ENCODE measurements around the gene TSPEAR. TPM values are rescaled to one million over a fixed set of nuclear protein-coding genes. Genes with fewer than 3 reads are reported as not detected.

The TSPEAR gene
- total RNA-seq, 4 donors from 2014 or later: not detected

GRCh38 chr21:44616591-44616926, 94.8 kb downstream of the TSPEAR start:
- WGBS, 2 donors: 80 to 82% methylated on average over 16 of the region's 16 CpGs
- no peaks in the 10 kb centered on the region for H3K27me3 ChIP-seq
- H3K9me3 ChIP-seq: peaks cover 0 to 21% (median 2%) of the 10 kb centered on the region in 4 donors

GRCh38 chr21:44615911-44616590, 95.3 kb downstream of the TSPEAR start:
- H3K36me3 ChIP-seq: no peaks in the 10 kb centered on the region
- H3K4me3 ChIP-seq: no peak overlapping the region
- TF ChIP-seq POLR2A (IDR thresholded peaks at IDR 0.05) (no peak), EP300 (IDR thresholded peaks at IDR 0.05) (no peak), CTCF (IDR thresholded peaks at IDR 0.05) (no peak)
- no peaks in the 10 kb centered on the region for H3K4me1 ChIP-seq
- peaks cover 0 to 26% (median 2%) of the 10 kb centered on the region in 4 donors for H3K9me3 ChIP-seq
- H3K27me3 ChIP-seq: no peaks in the 10 kb centered on the region
- H3K27ac ChIP-seq: no peak overlapping the region
- no peak for DNase-seq (ENCODE audit: low spot score in 2 of 2)
- 67 to 72% methylated on average over 9 to 17 of the region's 17 CpGs for WGBS, 2 donors

More at GRCh38 chr21:44616591-44616926, 94.8 kb downstream of the TSPEAR start:
- no peak for DNase-seq (ENCODE audit: low spot score in 2 of 2)
- Histone ChIP-seq H3K4me3 (no peak overlapping the region), H3K36me3 (no peaks in the 10 kb centered on the region), H3K4me1 (no peaks in the 10 kb centered on the region), H3K27ac (no peak overlapping the region)
- no peak for TF ChIP-seq EP300 (IDR thresholded peaks at IDR 0.05)
- TF ChIP-seq POLR2A (IDR thresholded peaks at IDR 0.05): no peak
- no peak for TF ChIP-seq CTCF (IDR thresholded peaks at IDR 0.05)

GRCh38 chr21:44615466-44615865, 95.9 kb downstream of the TSPEAR start:
- no peak overlapping the region for H3K27ac ChIP-seq
- H3K4me3 ChIP-seq: no peak overlapping the region
- TF ChIP-seq CTCF (IDR thresholded peaks at IDR 0.05) (no peak), EP300 (IDR thresholded peaks at IDR 0.05) (no peak), POLR2A (IDR thresholded peaks at IDR 0.05) (no peak)
- DNase-seq (ENCODE audit: low spot score in 2 of 2): no peak
- H3K27me3 ChIP-seq: no peaks in the 10 kb centered on the region
- no peaks in the 10 kb centered on the region for H3K36me3 ChIP-seq
- WGBS, 2 donors: 77 to 78% methylated on average over 8 of the region's 8 CpGs
- peaks cover 0 to 32% (median 2%) of the 10 kb centered on the region in 4 donors for H3K9me3 ChIP-seq
- H3K4me1 ChIP-seq: no peaks in the 10 kb centered on the region

DNA sequence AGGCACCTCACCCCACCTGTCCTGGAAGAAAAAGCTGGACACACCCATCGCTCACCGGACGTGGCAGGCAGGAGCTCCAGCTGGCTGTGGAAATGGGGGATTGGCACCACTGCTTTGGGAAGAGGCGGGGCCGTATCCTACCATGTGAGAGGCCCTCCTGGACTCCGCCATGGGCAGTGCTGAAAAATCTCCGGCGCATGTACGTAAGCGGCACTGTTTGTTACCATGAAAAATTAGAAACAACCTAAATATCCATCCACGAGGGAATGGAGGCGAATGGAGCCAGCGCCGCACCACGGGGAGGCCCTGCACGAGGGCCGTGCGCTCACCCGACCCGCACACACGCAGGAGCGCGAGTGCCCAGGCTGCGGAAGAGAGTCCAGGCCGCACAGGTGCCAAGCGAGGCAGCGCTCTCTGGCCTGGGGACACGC, 96.4 kb downstream of the TSPEAR start:
- Histone ChIP-seq H3K4me1 (no peaks in the 10 kb centered on the region), H3K36me3 (no peaks in the 10 kb centered on the region), H3K9me3 (peaks cover 0 to 32% (median 1%) of the 10 kb centered on the region in 4 donors), H3K27ac (no peak overlapping the region), H3K4me3 (no peak overlapping the region), H3K27me3 (no peaks in the 10 kb centered on the region)
- no peak for DNase-seq (ENCODE audit: low spot score in 2 of 2)
- TF ChIP-seq EP300 (IDR thresholded peaks at IDR 0.05) (no peak), POLR2A (IDR thresholded peaks at IDR 0.05) (no peak), CTCF (IDR thresholded peaks at IDR 0.05) (no peak)
- 89 to 92% methylated on average over 28 of the region's 28 CpGs for WGBS, 2 donors

GRCh38 chr21:44614161-44614631, 97.2 kb downstream of the TSPEAR start:
- no peak for TF ChIP-seq POLR2A (IDR thresholded peaks at IDR 0.05)
- TF ChIP-seq EP300 (IDR thresholded peaks at IDR 0.05): no peak
- no peak for TF ChIP-seq CTCF (IDR thresholded peaks at IDR 0.05)
- H3K27me3 ChIP-seq: no peaks in the 10 kb centered on the region
- no peak for DNase-seq (ENCODE audit: low spot score in 2 of 2)

More at GRCh38 chr21:44614161-44614631, 97.2 kb downstream of the TSPEAR start:
- Histone ChIP-seq H3K9me3 (peaks cover 0 to 36% (median 0%) of the 10 kb centered on the region in 4 donors), H3K27ac (no peak overlapping the region), H3K4me1 (no peaks in the 10 kb centered on the region), H3K36me3 (no peaks in the 10 kb centered on the region), H3K4me3 (no peak overlapping the region)
- 67 to 78% methylated on average over 19 to 20 of the region's 20 CpGs for WGBS, 2 donors
